ENCODE results near the gene THSD4.

Gene THSD4

GRCh38 chr15:71780115-71780976, 665.1 kb downstream of the THSD4 start:
- DNase-seq = no peak

DNA sequence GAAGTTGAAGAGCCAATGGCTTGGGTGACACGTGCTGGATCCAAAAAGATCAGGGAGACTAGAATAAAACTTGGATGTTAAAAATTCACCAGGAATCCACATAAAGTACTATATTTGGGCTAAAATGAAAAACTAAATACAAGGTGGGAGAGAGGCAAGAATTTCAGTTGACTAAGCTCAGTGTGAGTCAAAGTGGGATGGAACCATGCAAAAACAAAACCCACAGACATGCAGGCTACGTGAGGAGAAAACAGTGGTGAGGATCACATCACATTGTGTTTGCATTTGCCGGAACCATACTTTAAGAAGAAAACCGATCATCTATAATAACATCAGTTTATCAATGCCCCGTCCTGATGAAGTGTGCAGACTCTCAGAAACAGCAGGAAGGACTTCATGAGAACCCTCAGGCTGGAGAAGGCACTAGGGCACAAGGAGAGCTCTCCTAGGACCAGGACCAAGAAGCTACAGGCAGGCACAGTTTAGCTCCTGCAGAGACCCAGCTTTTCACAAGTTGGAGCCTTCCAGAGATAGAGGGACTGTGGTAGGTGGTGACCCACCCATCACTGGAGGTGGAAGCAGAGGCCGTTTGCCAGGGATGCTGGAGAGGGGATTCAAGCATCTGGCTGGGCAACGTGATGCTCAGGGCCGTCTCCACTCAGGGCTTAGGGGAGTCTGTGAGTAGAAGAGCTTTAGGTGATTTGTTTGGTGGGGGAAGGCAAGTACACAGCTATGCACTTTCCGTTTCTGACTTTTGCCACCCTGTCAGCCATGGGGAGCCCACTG, 666.1 kb downstream of the THSD4 start:
- DNase-seq = no peak

GRCh38 chr15:71781965-71782265, 666.6 kb downstream of the THSD4 start:
- no peak for DNase-seq

GRCh38 chr15:71782422-71783165, 667.3 kb downstream of the THSD4 start:
- no peak for DNase-seq

DNA sequence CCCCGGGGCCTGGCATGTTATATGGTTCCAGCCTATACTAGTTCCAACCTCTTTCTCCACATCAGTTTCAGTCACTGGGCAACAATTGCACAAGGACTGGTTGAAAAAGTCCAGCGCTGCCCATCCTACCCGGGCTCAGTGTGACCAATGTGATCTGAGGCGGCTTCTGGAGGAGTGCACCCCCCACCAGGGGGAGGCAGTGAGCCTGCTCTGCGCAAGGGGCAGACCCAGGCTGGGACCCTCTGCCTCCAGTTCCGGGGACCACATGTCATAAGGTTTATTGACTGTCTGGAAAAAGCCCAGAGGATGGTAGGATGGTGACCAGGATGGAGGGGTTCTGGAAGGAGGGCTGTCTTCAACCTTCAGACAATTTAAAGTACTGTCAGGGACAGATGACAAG, 669.4 kb downstream of the THSD4 start:
- no peak for DNase-seq

- DNase-seq = no peak
Observed at GRCh38 chr15:71785996-71786395, 670.7 kb downstream of the THSD4 start.

GRCh38 chr15:71786673-71787072, 671.4 kb downstream of the THSD4 start:
- no peak for DNase-seq

GRCh38 chr15:71788646-71789579, 673.6 kb downstream of the THSD4 start:
- DNase-seq = no peak

- DNase-seq = no peak
Observed at GRCh38 chr15:71789616-71790015, 674.3 kb downstream of the THSD4 start.

DNA sequence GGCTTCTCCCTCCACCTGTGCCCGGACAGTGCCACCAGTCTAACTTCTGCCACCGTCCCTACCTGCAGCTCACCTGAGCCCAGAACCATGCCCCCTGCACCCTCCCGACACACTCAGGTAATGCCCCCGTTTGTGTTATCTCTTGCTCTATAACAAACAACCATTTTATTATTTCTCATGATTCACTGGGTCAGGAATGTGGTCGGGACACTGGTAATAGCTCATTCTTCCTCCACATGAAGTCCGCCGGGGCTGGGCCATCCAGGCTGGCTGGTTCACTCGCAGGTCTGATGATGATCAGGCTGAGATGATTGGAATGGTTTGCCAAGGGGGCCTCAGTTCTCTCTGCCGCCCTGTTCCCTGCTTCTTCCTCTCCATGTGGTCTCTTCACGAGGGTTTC, 674.8 kb downstream of the THSD4 start:
- no peak for DNase-seq

GRCh38 chr15:71791975-71792374, 676.7 kb downstream of the THSD4 start:
- DNase-seq = no peak

- no peak for DNase-seq
Observed at GRCh38 chr15:71792521-71792920, 677.2 kb downstream of the THSD4 start.

DNA sequence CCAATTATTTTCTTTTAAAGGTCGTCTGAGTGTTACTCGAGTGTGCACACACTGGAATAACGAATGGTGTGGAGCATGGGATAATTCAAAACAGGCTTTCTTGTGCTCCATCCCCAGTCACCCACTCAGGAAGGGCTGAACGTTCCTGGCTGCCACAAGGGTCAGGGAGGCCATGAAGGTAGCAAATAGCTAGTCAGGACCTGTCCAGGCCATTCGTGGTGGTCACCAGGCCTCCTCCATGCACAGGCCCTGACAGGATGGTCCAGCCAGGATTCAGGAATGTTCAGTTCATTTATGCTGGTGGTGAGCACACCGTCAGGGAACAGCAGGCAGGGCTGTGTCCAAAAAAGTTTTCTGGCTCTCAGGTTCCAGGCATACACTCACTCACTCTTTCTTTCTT, 683.4 kb downstream of the THSD4 start:
- no peak for DNase-seq

GRCh38 chr15:71800190-71800589, 684.9 kb downstream of the THSD4 start:
- no peak for DNase-seq

GRCh38 chr15:71800835-71801745, 685.8 kb downstream of the THSD4 start:
- no peak for DNase-seq

DNA sequence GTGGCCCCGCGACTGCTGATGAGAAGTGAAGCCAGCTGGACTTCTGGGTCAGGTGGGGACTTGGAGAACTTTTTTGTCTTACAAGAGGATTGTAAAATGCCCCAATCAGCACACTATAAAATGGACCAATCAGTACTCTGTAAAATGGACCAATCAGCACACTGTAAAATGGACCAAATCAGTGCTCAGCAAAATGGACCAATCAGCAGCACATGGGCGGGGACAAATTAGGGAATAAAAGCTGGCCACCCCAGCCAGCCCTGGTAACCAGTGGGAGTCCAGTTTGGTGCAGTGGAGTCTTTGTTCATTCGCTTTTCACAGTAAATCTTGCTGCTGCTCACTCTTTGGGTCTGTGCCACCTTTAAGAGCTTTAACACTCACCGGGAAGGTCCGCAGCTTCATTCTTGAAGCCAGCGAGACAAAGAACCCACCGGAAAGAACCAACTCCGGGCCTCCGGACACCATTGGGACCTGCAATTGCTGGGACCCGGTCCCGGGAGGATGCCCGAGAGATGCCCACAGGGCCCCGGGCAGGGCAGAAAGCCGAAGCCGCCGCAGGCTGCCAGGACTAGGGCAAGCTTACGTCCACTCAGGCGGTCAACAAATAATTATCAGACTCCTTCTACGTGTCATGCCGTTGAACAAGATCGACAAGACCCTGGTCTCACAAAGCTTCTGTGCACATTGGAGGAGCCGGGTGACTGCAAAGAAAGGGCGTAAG, 686.8 kb downstream of the THSD4 start:
- no peak for DNase-seq

- DNase-seq = no peak
Observed at GRCh38 chr15:71802770-71803169, 687.5 kb downstream of the THSD4 start.

DNA sequence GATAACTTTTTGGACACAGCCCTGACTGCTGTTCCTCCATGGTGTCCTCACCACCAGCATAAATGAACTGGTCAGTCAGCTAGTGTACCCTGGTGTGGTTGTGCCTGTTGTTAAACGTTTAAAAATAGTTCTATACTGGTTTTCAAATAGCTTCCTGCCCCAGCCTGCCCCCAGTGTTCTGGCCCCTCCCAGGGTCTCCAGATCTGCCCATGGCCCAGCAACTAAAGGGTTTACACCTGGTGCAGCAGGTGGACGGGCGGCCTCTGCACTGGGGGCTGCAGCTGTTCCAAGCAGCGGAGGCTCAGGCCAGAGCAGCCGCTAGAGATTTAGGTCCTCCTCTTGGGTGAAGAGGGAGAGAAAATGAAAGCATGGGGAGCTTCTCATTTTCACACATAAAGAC, 689.0 kb downstream of the THSD4 start:
- no peak for DNase-seq

- DNase-seq = no peak
Observed at GRCh38 chr15:71804695-71805470, 689.6 kb downstream of the THSD4 start.

- no peak for DNase-seq
Observed at GRCh38 chr15:71806452-71806931, 691.2 kb downstream of the THSD4 start.

Data from cortex of kidney (tissue), 1 donor.